Natural killer cell (primary cell): ENCODE data around the gene B3GALNT2. TPM values are rescaled to one million over a fixed set of nuclear protein-coding genes. Genes with fewer than 3 reads are reported as not detected.
A peak's percentile ranks its signal among the peaks of the same experiment; 100 is the strongest.

Source experiments
- ATAC-seq, 3 donors: fragments of 150-1000 bp in 2 of 3; fragments of 200-7000 bp in 1 of 3; cut with Tn5 transposase; 1 replicate in 1 of 3; 2 replicates in 2 of 3; pipeline ENCODE4 v1.10.0; 2021; ENCODE audit warnings: mild to moderate bottlenecking in 2 of 3, moderate library complexity in 2 of 3
- DNase-seq, 2 donors: peaks; one replicate each; pipeline versions ENCODE4 v3.0.0 to v3.0.0-alpha.2; 2013 to 2021; ENCODE audit warnings: mixed read lengths in 1 of 2
- H3K27ac ChIP-seq: one replicate; pipeline ENCODE4 v1.5.1; 2013; ENCODE audit warnings: mild to moderate bottlenecking, low read length
- H3K27me3 ChIP-seq: one replicate; pipeline ENCODE4 v1.6.1; 2013; ENCODE audit warnings: low read length; ENCODE audit not compliant: control insufficient read depth, insufficient read depth
- H3K36me3 ChIP-seq: one replicate; pipeline ENCODE4 v1.6.1; 2013; ENCODE audit warnings: low read length; ENCODE audit not compliant: control insufficient read depth, insufficient read depth
- H3K4me1 ChIP-seq: one replicate; pipeline ENCODE4 v1.6.1; 2013; ENCODE audit warnings: low read length; ENCODE audit not compliant: control insufficient read depth, insufficient read depth
- H3K4me3 ChIP-seq: one replicate; pipeline ENCODE4 v1.5.1; 2013; ENCODE audit warnings: low read length
- H3K9me3 ChIP-seq: one replicate; pipeline ENCODE4 v1.6.1; 2013; ENCODE audit warnings: low read length; ENCODE audit not compliant: control insufficient read depth, insufficient read depth
- H3K27ac Mint-ChIP-seq, 2 donors: one replicate each; pipeline ENCODE4 v1.8.0; 2022; ENCODE audit warnings: mild to moderate bottlenecking in 2 of 2, mixed read lengths in 2 of 2, moderate library complexity in 1 of 2
- H3K27me3 Mint-ChIP-seq, 2 donors: one replicate each; pipeline ENCODE4 v1.8.0; 2022; ENCODE audit warnings: low read depth in 2 of 2, mixed read lengths in 2 of 2
- H3K36me3 Mint-ChIP-seq: one replicate; pipeline ENCODE4 v1.8.0; 2022; ENCODE audit warnings: mixed read lengths
- H3K4me1 Mint-ChIP-seq, 2 donors: one replicate each; pipeline ENCODE4 v1.8.0; 2022; ENCODE audit warnings: mixed read lengths in 2 of 2
- H3K4me3 Mint-ChIP-seq: one replicate; pipeline ENCODE4 v1.8.0; 2022; ENCODE audit warnings: mild to moderate bottlenecking, moderate library complexity, mixed read lengths
- H3K9me3 Mint-ChIP-seq, 2 donors: one replicate each; pipeline ENCODE4 v1.8.0; 2022; ENCODE audit warnings: mixed read lengths in 2 of 2
- CTCF ChIP-seq: fragments of 200-600 bp; IDR thresholded peaks from one replicate; pipeline ENCODE4 v1.8.0; 2022; ENCODE audit warnings: antibody characterized with exemption
- WGBS: methylation state at CpG from one replicate; pipeline ENCODE4 v1.1.7; 2013; ENCODE audit warnings: missing lambda C conversion rate; ENCODE audit not compliant: insufficient coverage; 5-methylcytosine and 5-hydroxymethylcytosine counted together
- intact Hi-C: fragments of 100-400 bp; cut with micrococcal nuclease; formaldehyde crosslinking; loops from one replicate; pipeline ENCODE4 v1.14.2; 2022
- total RNA-seq, 4 donors: library from RNA; stranded (reverse); fragments of 120-200 nt in 1 of 4; gene quantifications; one replicate each; pipeline versions ENCODE4 v1.2.3 to v1.2.4, GENCODE V29; 2013 to 2022

The B3GALNT2 gene
- total RNA-seq, 3 donors from 2014 or later (not counting 1 experiment from before 2014, with no cell fraction given) = 7.6 to 12.1 (median 8.8) TPM

DNA sequence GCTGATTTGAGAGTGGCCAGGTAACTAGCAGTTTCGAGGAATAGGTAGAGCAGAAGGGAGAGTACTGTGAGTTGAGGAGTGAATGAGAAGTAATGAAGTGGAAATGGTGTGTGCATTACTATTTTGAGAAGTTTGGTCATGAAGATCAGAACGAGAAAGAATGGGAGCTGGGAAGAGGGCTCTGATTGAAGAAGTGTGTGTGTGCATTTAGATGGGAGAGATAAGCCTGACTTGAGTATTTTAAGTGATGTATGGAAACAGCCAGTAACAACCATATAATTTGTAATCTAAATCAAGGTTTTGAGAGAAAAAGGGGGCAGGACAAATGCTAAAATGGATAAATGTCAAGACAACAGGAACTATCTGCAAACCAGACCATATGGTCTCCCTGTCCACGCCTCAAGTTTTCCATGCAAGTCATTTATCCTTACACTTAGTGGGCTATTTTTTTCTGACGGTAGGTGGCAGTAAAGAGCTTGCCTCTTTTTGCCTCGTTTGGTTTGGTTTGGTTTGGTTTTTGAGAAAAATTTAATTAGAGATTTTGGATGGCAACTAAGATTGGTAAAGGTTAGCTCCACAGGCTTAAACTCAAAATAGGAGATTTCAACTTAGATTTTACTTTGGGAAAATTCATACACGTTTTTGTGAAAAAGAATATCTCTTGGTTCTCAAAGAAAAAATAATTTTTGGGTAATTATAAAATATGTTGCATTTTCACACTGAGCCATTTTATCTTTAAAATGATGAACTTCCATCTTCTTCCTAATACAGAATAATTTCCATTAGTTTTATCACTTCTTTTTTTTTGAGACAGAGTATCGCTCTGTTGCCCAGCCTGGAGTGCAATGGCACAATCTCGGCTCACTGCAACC lies 9.5 kb upstream of the B3GALNT2 start:
- WGBS = 41% methylated on average over 7 of the region's 8 CpGs
- no peaks in the 10 kb centered on the region for H3K36me3 ChIP-seq
- Mint-ChIP-seq H3K27me3 (peaks cover 7 to 14% of the 10 kb centered on the region in 2 donors), H3K36me3 (no peaks in the 10 kb centered on the region), H3K9me3 (no peaks in the 10 kb centered on the region), H3K27ac (no peak overlapping the region), H3K4me1 (no peaks in the 10 kb centered on the region), H3K4me3 (no peak overlapping the region)
- H3K27me3 ChIP-seq = no peaks in the 10 kb centered on the region
- intact Hi-C loops = loop anchor here (1.0 kb wide), 2 partner anchors 270 to 458 kb away; no protein-coding TSS in a partner anchor
- no peaks in the 10 kb centered on the region for H3K9me3 ChIP-seq
- H3K4me3 ChIP-seq = no peak overlapping the region
- DNase-seq (peak in 1 of 2 donors; percentile 83), ATAC-seq (peak in 2 of 3 donors; percentile 57 to 69)
- H3K4me1 ChIP-seq = no peaks in the 10 kb centered on the region
- no peak overlapping the region for H3K27ac ChIP-seq
- peak; percentile 87 for TF ChIP-seq CTCF

- Mint-ChIP-seq H3K9me3 (no peaks in the 10 kb centered on the region), H3K4me1 (no peaks in the 10 kb centered on the region), H3K27ac (no peak overlapping the region), H3K36me3 (no peaks in the 10 kb centered on the region), H3K27me3 (peaks cover 7 to 14% of the 10 kb centered on the region in 2 donors), H3K4me3 (no peak overlapping the region)
- intact Hi-C loops = no loop called here
- DNase-seq (no peak), ATAC-seq (no peak)
- H3K4me3 ChIP-seq = no peak overlapping the region
- no peaks in the 10 kb centered on the region for H3K27me3 ChIP-seq
- H3K9me3 ChIP-seq = no peaks in the 10 kb centered on the region
- no peaks in the 10 kb centered on the region for H3K36me3 ChIP-seq
- TF ChIP-seq CTCF = no peak
- H3K4me1 ChIP-seq = no peaks in the 10 kb centered on the region
- 81% methylated on average over 13 of the region's 13 CpGs for WGBS
- no peak overlapping the region for H3K27ac ChIP-seq
Measured at GRCh38 chr1:235511470-235512240, 7.4 kb upstream of the B3GALNT2 start.

GRCh38 chr1:235510823-235511222 lies 6.6 kb upstream of the B3GALNT2 start:
- no peaks in the 10 kb centered on the region for H3K27me3 ChIP-seq
- Mint-ChIP-seq H3K9me3 (no peaks in the 10 kb centered on the region), H3K36me3 (no peaks in the 10 kb centered on the region), H3K27ac (no peak overlapping the region), H3K4me3 (no peak overlapping the region), H3K4me1 (no peaks in the 10 kb centered on the region), H3K27me3 (peaks cover 7 to 14% of the 10 kb centered on the region in 2 donors)
- 92% methylated on average over 5 of the region's 6 CpGs for WGBS
- DNase-seq (no peak), ATAC-seq (no peak)
- H3K27ac ChIP-seq = no peak overlapping the region
- H3K36me3 ChIP-seq = no peaks in the 10 kb centered on the region
- no peak overlapping the region for H3K4me3 ChIP-seq
- no peak for TF ChIP-seq CTCF
- no peaks in the 10 kb centered on the region for H3K9me3 ChIP-seq
- intact Hi-C loops = no loop called here
- H3K4me1 ChIP-seq = peaks cover 1% of the 10 kb centered on the region
